IMR-90 (cell line): ENCODE data around the gene BRD4. TPM values are rescaled to one million over a fixed set of nuclear protein-coding genes. Genes with fewer than 3 reads are reported as not detected.

Experiments used
- ATAC-seq: fragments of 200-7000 bp; cut with Tn5 transposase; 2 replicates; pipeline ENCODE4 v1.9.1; 2020; ENCODE audit warnings: low read depth, mild to moderate bottlenecking, moderate library complexity
- BruUV-seq: library from RNA; stranded (reverse); fragments of 400-500 nt; replicated peaks from 2 replicates; lab custom pipeline; 2021; lab: Mats Ljungman, UMichigan
- CTCF ChIA-PET: fragments of 300-600 bp; formaldehyde crosslinking; extraction: SDS; loops from one replicate; lab custom pipeline; 2021; ENCODE audit warnings: antibody characterized with exemption; lab: Yijun Ruan, JAX
- POLR2A ChIA-PET: fragments of 300-600 bp; sonication (Branson Sonifier 250); formaldehyde crosslinking; loops from one replicate; lab custom pipeline; 2022; ENCODE audit warnings: antibody characterized with exemption; ENCODE audit not compliant: unreplicated experiment; lab: Charles Lee
- DNase-seq: peaks from one replicate; pipeline ENCODE4 v3.0.0; 2013
- H2AFZ ChIP-seq: replicated peaks from 2 replicates; pipeline ENCODE3; 2013; ENCODE audit warnings: low read length, mild to moderate bottlenecking; ENCODE audit not compliant: poor library complexity
- H2AK5ac ChIP-seq: 2 replicates; pipeline ENCODE4 v1.6.1; 2013; ENCODE audit warnings: low read depth, low read length, inconsistent platforms
- H2AK9ac ChIP-seq: replicated peaks from 2 replicates; pipeline ENCODE3; 2013; ENCODE audit warnings: mild to moderate bottlenecking, low read depth, low read length, moderate library complexity; ENCODE audit not compliant: poor library complexity
- H2BK120ac ChIP-seq: 2 replicates; pipeline ENCODE4 v1.6.1; 2013; ENCODE audit warnings: low read depth, low read length, inconsistent platforms
- H2BK15ac ChIP-seq: 3 replicates; pipeline ENCODE4 v1.6.1; 2013; ENCODE audit warnings: low read depth, low read length, inconsistent platforms
- H2BK20ac ChIP-seq: 2 replicates; pipeline ENCODE4 v1.6.1; 2013; ENCODE audit warnings: low read depth, mild to moderate bottlenecking, inconsistent platforms, low read length, moderate library complexity
- H2BK5ac ChIP-seq: 2 replicates; pipeline ENCODE4 v1.6.1; 2013; ENCODE audit warnings: mild to moderate bottlenecking, low read depth, low read length, inconsistent platforms; ENCODE audit not compliant: poor library complexity, severe bottlenecking
- H3K14ac ChIP-seq: replicated peaks from 2 replicates; pipeline ENCODE4 v1.6.1; 2013; ENCODE audit warnings: low read depth, low read length, inconsistent platforms
- H3K18ac ChIP-seq: 2 replicates; pipeline ENCODE4 v1.6.1; 2013; ENCODE audit warnings: low read depth, low read length, control low read depth
- H3K23ac ChIP-seq: 2 replicates; pipeline ENCODE4 v1.6.1; 2013; ENCODE audit warnings: low read depth, low read length, inconsistent platforms
- H3K27ac ChIP-seq: 2 replicates; pipeline ENCODE4 v1.5.1; 2013; ENCODE audit warnings: mild to moderate bottlenecking, control low read depth, low read length; ENCODE audit not compliant: insufficient read depth
- H3K27me3 ChIP-seq: 2 replicates; pipeline ENCODE4 v1.6.1; 2013; ENCODE audit warnings: low read length; ENCODE audit not compliant: control insufficient read depth, insufficient read depth
- H3K36me3 ChIP-seq: 2 replicates; pipeline ENCODE4 v1.6.1; 2013; ENCODE audit warnings: low read length, mixed read lengths; ENCODE audit not compliant: control insufficient read depth, insufficient read depth
- H3K4ac ChIP-seq: 2 replicates; pipeline ENCODE4 v1.6.1; 2013; ENCODE audit warnings: low read depth, low read length, inconsistent platforms
- H3K4me1 ChIP-seq: 2 replicates; pipeline ENCODE4 v1.6.1; 2013; ENCODE audit warnings: low read length, mixed read lengths; ENCODE audit not compliant: control insufficient read depth, insufficient read depth
- H3K4me2 ChIP-seq: 2 replicates; pipeline ENCODE4 v1.6.1; 2013; ENCODE audit warnings: low read depth, mild to moderate bottlenecking, control low read depth, low read length, moderate library complexity
- H3K4me3 ChIP-seq: 2 replicates; pipeline ENCODE4 v1.5.1; 2013; ENCODE audit warnings: low read depth, mild to moderate bottlenecking, control low read depth, low read length, moderate library complexity; ENCODE audit not compliant: insufficient read depth
- H3K56ac ChIP-seq: 2 replicates; pipeline ENCODE4 v1.6.1; 2013; ENCODE audit warnings: low read length, inconsistent platforms; ENCODE audit not compliant: insufficient read depth; ENCODE audit errors: extremely low read depth
- H3K79me1 ChIP-seq, 2 experiments: 2 replicates each; pipeline ENCODE4 v1.6.1; 2013; ENCODE audit warnings: low read length in 2 of 2, inconsistent platforms in 1 of 2, low read depth in 1 of 2
- H3K9ac ChIP-seq: 2 replicates; pipeline ENCODE4 v1.6.1; 2013; ENCODE audit warnings: low read depth, low read length, control low read depth
- H3K9me1 ChIP-seq: 2 replicates; pipeline ENCODE4 v1.6.1; 2013; ENCODE audit warnings: low read length, inconsistent platforms; ENCODE audit not compliant: insufficient read depth
- H3K9me3 ChIP-seq: 2 replicates; pipeline ENCODE4 v1.6.1; 2013; ENCODE audit warnings: low read length; ENCODE audit not compliant: control insufficient read depth, insufficient read depth
- H4K20me1 ChIP-seq: 2 replicates; pipeline ENCODE4 v1.6.1; 2013; ENCODE audit warnings: low read length, inconsistent platforms; ENCODE audit not compliant: insufficient read depth
- H4K5ac ChIP-seq: 2 replicates; pipeline ENCODE4 v1.6.1; 2013; ENCODE audit warnings: mild to moderate bottlenecking, low read depth, low read length, control low read depth
- H4K8ac ChIP-seq, 2 experiments: 2 replicates each; pipeline ENCODE4 v1.6.1; 2013; ENCODE audit warnings: low read depth in 2 of 2, low read length in 2 of 2, control low read depth in 1 of 2, inconsistent platforms in 1 of 2
- H4K91ac ChIP-seq: 2 replicates; pipeline ENCODE4 v1.6.1; 2013; ENCODE audit warnings: low read depth, low read length, inconsistent platforms; ENCODE audit not compliant: insufficient read depth
- BHLHE40 ChIP-seq: fragments of 150-350 bp; IDR thresholded peaks from 2 replicates; pipeline ENCODE4 v1.6.1; 2016; ENCODE audit warnings: mild to moderate bottlenecking, low read depth, low read length
- FOS ChIP-seq: fragments of 150-350 bp; IDR thresholded peaks from 2 replicates; pipeline ENCODE4 v1.6.1; 2016; ENCODE audit warnings: low read depth, low read length
- MAFK ChIP-seq: IDR thresholded peaks from 2 replicates; pipeline ENCODE4 v1.6.1; 2012; ENCODE audit warnings: low read depth, low read length, improper control_type of control experiment
- MAZ ChIP-seq: IDR thresholded peaks from 2 replicates; pipeline ENCODE4 v1.6.1; 2012; ENCODE audit warnings: low read depth, mild to moderate bottlenecking, low read length, improper control_type of control experiment, moderate library complexity, borderline replicate concordance
- RAD21 ChIP-seq: IDR thresholded peaks from 2 replicates; pipeline ENCODE4 v1.6.1; 2012; ENCODE audit warnings: low read length, improper control_type of control experiment
- RCOR1 ChIP-seq: IDR thresholded peaks from 2 replicates; pipeline ENCODE4 v1.6.1; 2012; ENCODE audit warnings: mild to moderate bottlenecking, low read length, improper control_type of control experiment; ENCODE audit not compliant: insufficient replicate concordance
- USF2 ChIP-seq: fragments of 150-350 bp; IDR thresholded peaks from 2 replicates; pipeline ENCODE4 v1.6.1; 2017; ENCODE audit warnings: mild to moderate bottlenecking, antibody characterized with exemption, low read length, low read depth
- WGBS, 2 experiments: methylation state at CpG; one replicate each; pipeline versions ENCODE4 v1.1.5 to v1.1.7; 2013; ENCODE audit warnings: missing lambda C conversion rate in 2 of 2; ENCODE audit not compliant: insufficient read length in 1 of 2; ENCODE audit errors: extremely low coverage in 2 of 2; 5-methylcytosine and 5-hydroxymethylcytosine counted together
- dilution Hi-C: fragments of 300-500 bp; cut with HindIII; formaldehyde crosslinking; loops from one replicate; pipeline ENCODE4 v1.14.3; 2018; ENCODE audit warnings: low sequenced_read_pairs; ENCODE audit not compliant: unreplicated experiment
- in situ Hi-C: fragments of 300-500 bp; cut with MboI; formaldehyde crosslinking; loops from 3 replicates; pipeline ENCODE4 v1.14.3; 2019; ENCODE audit warnings: low sequenced_read_pairs, inconsistent platforms, mixed read lengths
- intact Hi-C: fragments of 100-400 bp; cut with micrococcal nuclease; formaldehyde crosslinking; loops from 2 replicates; pipeline ENCODE4 v1.10.0; 2022
- polyA plus RNA-seq, 3 experiments: library from polyadenylated mRNA; depleted of rRNA; stranded (reverse); fragments of >200 nt; gene quantifications; 2 replicates each; pipeline ENCODE4 v1.2.3, GENCODE V29; 2012; ENCODE audit warnings: low replicate concordance in 1 of 3
- total RNA-seq: library from RNA; depleted of rRNA; stranded (reverse); fragments of >200 nt; gene quantifications from 2 replicates; pipeline ENCODE4 v1.2.3, GENCODE V29; 2012

Gene BRD4
- total and polyA plus RNA-seq, 2 of the 4 experiments (the other 2 are of a cell fraction) = 7.0 to 21.1 TPM

GRCh38 chr19:15244106-15244803 lies 88.1 kb downstream of the BRD4 start:
- intact Hi-C loops = no loop called here

More at GRCh38 chr19:15244106-15244803, 88.1 kb downstream of the BRD4 start:
- Histone ChIP-seq H3K79me1 (peaks cover 42 to 87% of the 10 kb centered on the region in 2 experiments), H4K20me1 (peaks cover 42% of the 10 kb centered on the region), H3K18ac (no peak overlapping the region), H3K36me3 (peaks cover 71% of the 10 kb centered on the region), H4K91ac (no peak overlapping the region), H3K9me1 (peaks cover 15% of the 10 kb centered on the region), H3K23ac (no peak overlapping the region), H3K4me2 (no peak overlapping the region), H2AK5ac (no peak overlapping the region), H3K4me3 (no peak overlapping the region), H2BK15ac (no peak overlapping the region), H3K9ac (no peak overlapping the region), H2AK9ac (peak overlapping the region; percentile 35), H3K27me3 (no peaks in the 10 kb centered on the region), H4K5ac (no peak overlapping the region), H3K4ac (no peak overlapping the region), H2BK20ac (no peak overlapping the region), H3K14ac (no peak overlapping the region), H3K27ac (no peak overlapping the region), H3K4me1 (peaks cover 20% of the 10 kb centered on the region), H2BK120ac (no peak overlapping the region), H3K56ac (no peak overlapping the region), H2BK5ac (no peak overlapping the region), H3K9me3 (no peaks in the 10 kb centered on the region), H4K8ac (no peak overlapping the region), H2AFZ (peak overlapping the region; percentile 2)
- POLR2A ChIA-PET = no interaction called here
- CTCF ChIA-PET = no interaction called here
- in situ Hi-C loops = no loop called here
- TF ChIP-seq MAZ (no peak), MAFK (no peak), USF2 (no peak), BHLHE40 (no peak), RCOR1 (no peak), RAD21 (no peak), FOS (no peak)
- BruUV-seq = no TSS peak
- 93% methylated on average over 6 of the region's 24 CpGs; no CpG with 5 or more reads in 1 of the 2 experiments for WGBS, 2 experiments
- no peak for ATAC-seq
- dilution Hi-C loops = no loop called here
- DNase-seq = no peak
